ENCODE data around the gene TRMT2A.

The TRMT2A gene

DNA sequence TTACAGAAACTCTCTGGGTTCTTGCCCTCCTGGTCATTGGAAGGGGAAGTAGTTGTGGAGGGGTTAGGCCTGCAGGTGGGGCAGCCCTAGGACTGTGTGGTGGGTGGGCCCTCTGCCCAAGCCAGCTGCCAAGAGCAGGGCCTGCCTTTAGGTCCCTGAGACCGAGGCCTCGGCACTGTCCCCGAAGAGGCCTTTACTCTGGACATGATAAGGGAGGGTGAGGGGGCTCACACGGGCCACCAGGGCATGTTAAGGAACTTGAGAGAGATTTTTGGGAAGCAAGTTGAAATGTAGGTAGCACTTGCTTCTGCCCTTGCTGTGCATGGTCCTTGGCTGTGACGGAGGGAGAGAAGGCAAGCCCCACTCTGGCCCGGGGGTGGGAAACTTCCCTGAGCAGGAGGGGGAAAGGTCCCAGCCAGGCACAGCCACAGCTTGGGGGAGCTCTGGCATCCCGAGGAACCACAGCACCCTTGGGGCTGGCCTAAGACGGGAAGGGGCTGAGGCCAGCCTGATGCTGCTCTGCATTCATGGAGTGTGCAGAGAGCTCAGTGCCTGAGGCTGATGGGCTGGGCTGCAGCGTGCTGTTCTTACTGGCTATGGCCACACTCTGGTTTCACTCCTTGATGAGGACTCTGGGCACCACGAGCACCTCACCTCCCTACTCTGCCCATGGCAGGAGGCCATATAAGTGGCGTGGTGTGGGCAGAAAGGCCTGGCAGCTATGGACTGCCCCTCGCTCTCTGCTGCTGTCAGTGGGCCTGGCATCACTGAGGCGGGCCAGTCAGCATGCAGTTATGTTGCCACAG lies 8.9 kb downstream of the TRMT2A start:
- no peak for DNase-seq

- DNase-seq = no peak
Measured at GRCh38 chr22:20107471-20107901, 9.5 kb downstream of the TRMT2A start.

DNA sequence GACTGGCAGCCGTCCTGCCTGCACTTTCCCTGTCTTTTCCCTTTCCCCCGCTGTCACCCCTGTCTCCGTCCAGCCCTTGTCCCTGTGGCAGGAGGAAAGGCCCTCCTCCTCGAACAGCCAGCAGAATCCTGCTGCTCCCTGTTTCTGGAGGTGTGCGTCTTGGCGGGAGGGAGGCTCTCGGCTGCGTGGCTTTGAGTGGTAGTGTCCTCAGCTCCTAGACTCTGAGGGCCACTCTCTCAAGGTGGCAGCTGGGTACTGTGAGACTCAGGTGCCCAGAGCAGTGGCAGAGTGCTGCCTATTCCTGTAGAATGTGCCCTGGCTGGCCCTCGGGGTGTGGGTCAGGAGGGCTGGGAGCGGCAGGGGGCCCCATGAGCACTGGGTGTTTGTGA lies 10.2 kb downstream of the TRMT2A start:
- no peak for DNase-seq

GRCh38 chr22:20106205-20106848 lies 10.7 kb downstream of the TRMT2A start:
- peak in 1 of 56 donors; percentile 10 for DNase-seq

GRCh38 chr22:20105456-20106204 lies 11.4 kb downstream of the TRMT2A start:
- no peak for DNase-seq

- no peak for DNase-seq
Measured at GRCh38 chr22:20102203-20102780, 14.7 kb downstream of the TRMT2A start.

GRCh38 chr22:20101638-20102037 lies 15.4 kb downstream of the TRMT2A start:
- DNase-seq = no peak

DNA sequence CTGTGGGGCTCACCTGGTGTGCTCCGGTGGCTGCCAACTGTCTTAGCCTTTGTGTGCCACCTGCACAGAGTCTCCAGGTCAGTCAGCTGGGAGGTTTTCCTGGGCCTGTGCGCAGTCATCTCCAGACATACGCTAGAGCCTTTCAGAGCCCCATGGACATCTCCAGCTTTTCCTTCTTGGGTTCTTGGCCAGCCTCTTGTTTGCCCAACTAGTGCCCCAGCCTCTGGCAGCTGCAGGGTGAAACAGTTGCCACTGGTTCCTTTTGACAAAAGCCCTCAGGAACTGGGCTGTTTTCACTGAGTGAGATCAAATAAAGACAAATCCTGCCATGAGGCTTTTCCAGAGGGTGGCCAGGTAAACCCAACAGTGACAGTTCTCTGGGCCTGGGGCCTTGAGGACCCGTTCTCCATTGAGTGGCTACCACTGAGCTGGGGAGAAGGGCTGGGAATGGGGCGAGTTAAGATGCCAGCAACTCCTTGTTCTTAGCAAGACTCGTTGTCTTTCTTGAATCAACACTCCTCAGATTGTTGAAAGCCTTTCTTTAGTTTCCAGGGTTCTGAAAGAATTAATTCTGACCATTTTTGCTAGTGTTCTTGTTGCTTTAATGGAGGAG lies 17.8 kb downstream of the TRMT2A start:
- DNase-seq = no peak

GRCh38 chr22:20096574-20097420 lies 20.2 kb downstream of the TRMT2A start:
- no peak for DNase-seq

DNA sequence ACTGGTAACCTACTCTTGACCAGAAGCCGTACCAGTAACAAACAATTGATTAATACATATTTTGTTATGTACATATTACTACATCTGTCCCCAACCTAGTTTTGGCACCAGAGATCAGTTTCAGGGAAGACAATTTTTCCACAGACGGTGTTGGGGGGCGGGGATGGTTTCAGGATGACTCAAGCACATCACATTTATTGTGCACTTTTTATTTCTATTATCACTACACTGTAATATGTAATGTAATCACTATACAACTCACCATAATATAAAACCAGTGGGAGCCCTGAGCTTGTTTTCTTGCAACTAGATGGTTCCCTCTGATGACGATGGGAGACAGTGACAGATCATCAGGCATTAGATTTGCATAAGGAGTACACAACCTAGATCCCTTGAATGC lies 21.5 kb downstream of the TRMT2A start:
- DNase-seq = no peak

DNA sequence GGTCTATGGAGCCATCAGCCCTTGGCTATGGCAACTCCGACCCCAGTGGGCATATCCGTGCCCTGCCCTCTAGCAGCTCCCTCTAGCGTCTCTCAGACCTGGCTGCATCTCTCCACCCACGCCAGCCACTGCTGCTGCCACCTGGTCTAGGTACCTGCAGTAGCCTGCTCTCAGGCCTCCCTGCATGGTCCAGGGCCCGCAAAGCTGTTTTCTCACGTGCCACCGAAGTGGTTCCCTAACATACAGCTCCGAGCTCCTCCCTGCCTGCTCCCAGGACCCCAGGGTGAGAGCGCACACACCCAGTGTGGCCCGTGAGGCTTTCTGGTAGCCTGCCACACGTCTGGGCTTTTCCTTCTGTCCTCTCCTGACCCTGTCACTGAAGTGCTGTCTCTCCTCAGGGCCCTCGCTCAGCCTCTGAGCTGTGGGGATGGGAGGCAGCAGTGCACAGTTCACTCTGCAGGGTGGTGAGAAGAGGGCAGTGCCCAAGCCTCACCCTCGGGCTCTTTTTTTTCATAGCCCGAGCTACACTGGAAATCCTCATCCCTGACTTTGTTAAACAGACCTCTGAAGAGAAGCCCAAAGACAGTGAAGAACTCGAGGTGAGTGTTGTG lies 22.7 kb downstream of the TRMT2A start:
- DNase-seq = no peak

DNA sequence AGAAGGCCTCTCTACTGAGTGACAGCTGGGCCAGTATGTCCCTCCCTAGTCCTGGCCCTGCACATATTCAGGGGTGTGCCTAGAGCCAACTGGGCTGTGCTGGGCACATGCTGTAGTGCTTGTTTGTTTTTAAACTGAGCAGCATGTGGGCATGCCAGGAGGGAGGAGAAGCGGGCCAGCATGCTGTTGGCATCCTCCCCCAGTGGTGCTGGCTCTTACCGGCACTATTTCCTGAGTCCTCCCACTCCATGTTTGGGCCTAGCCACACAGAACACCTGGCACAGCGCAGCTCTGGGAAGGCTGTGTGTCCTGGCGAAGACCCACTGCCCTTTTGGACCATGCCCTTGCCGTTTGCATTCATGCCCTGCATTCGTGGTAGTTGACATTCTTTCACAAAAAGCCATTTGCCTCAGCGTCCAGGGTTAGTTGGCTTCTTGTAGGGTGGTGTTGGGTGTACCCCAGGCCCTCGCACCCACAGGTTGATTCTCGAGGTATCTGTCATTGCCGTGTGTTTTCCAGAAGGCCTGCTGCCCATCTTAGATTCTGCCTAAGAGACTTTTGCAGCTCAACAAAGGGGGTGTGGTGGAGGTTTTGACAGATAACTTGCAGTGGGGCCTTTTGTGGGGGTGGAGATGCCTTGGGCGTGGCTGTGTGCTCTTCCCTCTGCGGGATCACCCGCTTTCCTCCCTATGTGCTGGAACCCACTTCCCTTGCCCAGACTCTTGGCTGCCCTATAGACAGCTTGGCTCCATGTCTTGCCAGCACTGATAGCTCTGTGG lies 23.4 kb downstream of the TRMT2A start:
- DNase-seq = peak in 18 of 56 donors; percentile 8 to 64 (median 40)

DNA sequence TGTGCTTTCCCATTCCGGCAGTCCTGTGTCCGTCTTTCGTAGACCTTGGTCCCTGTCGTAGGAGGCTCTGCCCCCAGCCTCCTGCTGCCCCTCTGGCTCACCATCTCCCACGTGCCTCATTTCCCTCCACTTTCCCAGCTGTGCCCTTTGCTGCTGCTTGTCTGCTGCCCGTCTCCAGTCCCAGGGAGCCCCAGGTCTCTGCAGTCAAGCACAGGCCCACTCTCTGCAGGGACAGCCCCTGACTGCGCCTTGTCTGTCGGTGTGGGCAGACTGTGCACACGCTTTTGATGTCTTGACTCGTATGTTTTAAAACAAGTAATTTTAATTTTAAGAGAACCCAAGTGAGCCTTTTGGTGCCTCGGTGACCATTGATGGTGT lies 24.6 kb downstream of the TRMT2A start:
- no peak for DNase-seq

- no peak for DNase-seq
Measured at GRCh38 chr22:20091690-20092476, 25.1 kb downstream of the TRMT2A start.

GRCh38 chr22:20090730-20091240 lies 26.2 kb downstream of the TRMT2A start:
- DNase-seq = no peak

DNA sequence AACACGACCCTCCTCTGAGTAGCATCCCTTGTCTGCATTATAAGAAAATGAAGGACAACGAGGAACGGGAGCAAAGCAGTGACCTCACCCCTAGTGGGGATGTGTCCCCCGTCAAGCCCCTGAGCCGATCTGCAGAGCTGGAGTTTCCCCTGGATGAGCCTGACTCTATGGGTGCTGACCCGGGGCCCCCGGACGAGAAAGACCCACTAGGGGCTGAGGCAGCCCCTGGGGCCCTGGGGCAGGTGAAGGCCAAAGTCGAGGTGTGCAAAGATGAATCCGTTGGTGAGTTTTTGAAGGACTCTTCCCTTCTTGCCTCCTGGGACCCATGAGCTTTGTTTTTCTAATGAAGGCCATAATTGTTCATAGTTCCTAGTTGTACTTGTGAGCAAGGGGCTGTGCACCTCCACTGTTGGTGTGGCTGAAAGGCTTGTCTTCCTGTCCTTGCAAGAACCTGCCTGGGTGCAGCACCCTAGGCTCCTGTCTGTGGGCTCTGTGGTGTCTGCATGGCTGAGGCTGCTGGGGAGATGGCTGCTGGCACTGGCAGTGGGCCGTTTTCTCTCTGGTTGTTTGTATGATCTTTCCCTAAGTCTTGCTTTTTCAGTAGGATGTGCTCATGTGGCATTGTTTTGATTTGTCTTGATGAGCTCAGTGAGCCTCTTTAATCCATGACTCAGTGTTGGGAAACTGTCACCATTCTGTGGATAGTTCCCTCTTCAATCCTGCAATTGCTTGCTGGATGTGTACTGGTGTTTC lies 26.9 kb downstream of the TRMT2A start:
- no peak for DNase-seq

GRCh38 chr22:20089226-20089976 lies 27.6 kb downstream of the TRMT2A start:
- DNase-seq = no peak

Data from nucleus accumbens (tissue), 56 donors.